Mesenchymal stem cell (in vitro differentiated cells and primary cell): ENCODE results near the gene MMP23B.
"Not testable (repeated sequence)": the region's sequence is repeated elsewhere in the genome, so short reads cannot be mapped to it uniquely, and the experiment has no call there.

ENCODE experiments used
- DNase-seq: peaks from one replicate; pipeline ENCODE4 v3.0.0-alpha.2; 2013
- H2AFZ ChIP-seq: one replicate; pipeline ENCODE4 v1.6.1; 2013; ENCODE audit warnings: low read depth, mild to moderate bottlenecking, control low read depth, inconsistent platforms, low read length, moderate library complexity
- H2AK5ac ChIP-seq: 2 replicates; pipeline ENCODE4 v1.6.1; 2013; ENCODE audit warnings: low read length, moderate library complexity, mild to moderate bottlenecking, inconsistent platforms; ENCODE audit not compliant: severe bottlenecking
- H2BK120ac ChIP-seq: one replicate; pipeline ENCODE4 v1.6.1; 2013; ENCODE audit warnings: low read depth, mild to moderate bottlenecking, inconsistent platforms, low read length, moderate library complexity
- H2BK12ac ChIP-seq, 2 experiments: one replicate each; pipeline ENCODE4 v1.6.1; 2013; ENCODE audit warnings: inconsistent platforms in 2 of 2, low read length in 2 of 2, mild to moderate bottlenecking in 2 of 2, moderate library complexity in 2 of 2, control low read depth in 1 of 2
- H2BK15ac ChIP-seq: one replicate; pipeline ENCODE4 v1.6.1; 2013; ENCODE audit warnings: mild to moderate bottlenecking, low read depth, inconsistent platforms; ENCODE audit not compliant: poor library complexity, severe bottlenecking
- H2BK5ac ChIP-seq: 2 replicates; pipeline ENCODE4 v1.6.1; 2013; ENCODE audit warnings: low read depth, mild to moderate bottlenecking, low read length, control low read depth, inconsistent platforms; ENCODE audit not compliant: poor library complexity, severe bottlenecking
- H3K14ac ChIP-seq, 2 experiments: one replicate each; pipeline ENCODE4 v1.6.1; 2013; ENCODE audit warnings: inconsistent platforms in 2 of 2, low read length in 2 of 2, control low read depth in 1 of 2, mild to moderate bottlenecking in 1 of 2, moderate library complexity in 1 of 2
- H3K18ac ChIP-seq, 2 experiments: one replicate each; pipeline ENCODE4 v1.6.1; 2013; ENCODE audit warnings: inconsistent platforms in 2 of 2, low read length in 2 of 2, control low read depth in 1 of 2, low read depth in 1 of 2, mild to moderate bottlenecking in 1 of 2
- H3K23ac ChIP-seq, 2 experiments: one replicate each; pipeline ENCODE4 v1.6.1; 2013; ENCODE audit warnings: inconsistent platforms in 2 of 2, low read length in 2 of 2, mild to moderate bottlenecking in 2 of 2, moderate library complexity in 2 of 2, control low read depth in 1 of 2
- H3K27ac ChIP-seq: 2 replicates; pipeline ENCODE4 v1.5.1; 2013; ENCODE audit warnings: mild to moderate bottlenecking, moderate library complexity, low read length, control low read depth, inconsistent platforms; ENCODE audit not compliant: poor library complexity, severe bottlenecking
- H3K27me3 ChIP-seq, 2 experiments: 2 replicates each; pipeline versions ENCODE4 v1.6.1 to v1.7.0; 2013; ENCODE audit warnings: low read length in 2 of 2, mild to moderate bottlenecking in 2 of 2, moderate library complexity in 2 of 2, control low read depth in 1 of 2, inconsistent platforms in 1 of 2; ENCODE audit not compliant: control insufficient read depth in 1 of 2, insufficient read depth in 1 of 2
- H3K36me3 ChIP-seq, 2 experiments: 2 replicates each; pipeline versions ENCODE4 v1.6.1 to v1.7.0; 2013; ENCODE audit warnings: low read length in 2 of 2, control low read depth in 1 of 2, inconsistent platforms in 1 of 2, low read depth in 1 of 2, mild to moderate bottlenecking in 1 of 2; ENCODE audit not compliant: insufficient read depth in 2 of 2, control insufficient read depth in 1 of 2
- H3K4ac ChIP-seq, 2 experiments: one replicate each; pipeline ENCODE4 v1.6.1; 2013; ENCODE audit warnings: inconsistent platforms in 2 of 2, low read length in 2 of 2, mild to moderate bottlenecking in 2 of 2, moderate library complexity in 2 of 2, control low read depth in 1 of 2, low read depth in 1 of 2
- H3K4me1 ChIP-seq: 2 replicates; pipeline ENCODE4 v1.6.1; 2013; ENCODE audit warnings: low read depth, low read length, control low read depth; ENCODE audit not compliant: control insufficient read depth, insufficient read depth
- H3K4me2 ChIP-seq: 2 replicates; pipeline ENCODE4 v1.6.1; 2013; ENCODE audit warnings: low read length, mild to moderate bottlenecking, inconsistent platforms; ENCODE audit not compliant: poor library complexity, severe bottlenecking
- H3K4me3 ChIP-seq, 2 experiments: 2 replicates each; pipeline versions ENCODE4 v1.5.1 to v1.7.0; 2013; ENCODE audit warnings: low read length in 2 of 2, mild to moderate bottlenecking in 2 of 2, control low read depth in 1 of 2, low read depth in 1 of 2; ENCODE audit not compliant: insufficient read depth in 1 of 2
- H3K79me1 ChIP-seq: replicated peaks from 2 replicates; pipeline ENCODE4 v1.6.1; 2013; ENCODE audit warnings: mild to moderate bottlenecking, control low read depth, low read length, inconsistent platforms; ENCODE audit not compliant: poor library complexity, severe bottlenecking
- H3K9ac ChIP-seq: 2 replicates; pipeline ENCODE4 v1.7.0; 2013; ENCODE audit warnings: mild to moderate bottlenecking, low read length, moderate library complexity
- H3K9me3 ChIP-seq: 2 replicates; pipeline ENCODE4 v1.7.0; 2013; ENCODE audit warnings: mild to moderate bottlenecking, low read length; ENCODE audit not compliant: control insufficient read depth
- H4K8ac ChIP-seq: one replicate; pipeline ENCODE4 v1.6.1; 2013; ENCODE audit warnings: inconsistent platforms, mild to moderate bottlenecking, low read length, moderate library complexity
- H4K91ac ChIP-seq: one replicate; pipeline ENCODE4 v1.6.1; 2013; ENCODE audit warnings: mild to moderate bottlenecking, low read length, inconsistent platforms
- WGBS: methylation state at CpG from one replicate; pipeline ENCODE4 v1.1.7; 2013; ENCODE audit warnings: mixed read lengths; 5-methylcytosine and 5-hydroxymethylcytosine counted together

Gene MMP23B

DNA sequence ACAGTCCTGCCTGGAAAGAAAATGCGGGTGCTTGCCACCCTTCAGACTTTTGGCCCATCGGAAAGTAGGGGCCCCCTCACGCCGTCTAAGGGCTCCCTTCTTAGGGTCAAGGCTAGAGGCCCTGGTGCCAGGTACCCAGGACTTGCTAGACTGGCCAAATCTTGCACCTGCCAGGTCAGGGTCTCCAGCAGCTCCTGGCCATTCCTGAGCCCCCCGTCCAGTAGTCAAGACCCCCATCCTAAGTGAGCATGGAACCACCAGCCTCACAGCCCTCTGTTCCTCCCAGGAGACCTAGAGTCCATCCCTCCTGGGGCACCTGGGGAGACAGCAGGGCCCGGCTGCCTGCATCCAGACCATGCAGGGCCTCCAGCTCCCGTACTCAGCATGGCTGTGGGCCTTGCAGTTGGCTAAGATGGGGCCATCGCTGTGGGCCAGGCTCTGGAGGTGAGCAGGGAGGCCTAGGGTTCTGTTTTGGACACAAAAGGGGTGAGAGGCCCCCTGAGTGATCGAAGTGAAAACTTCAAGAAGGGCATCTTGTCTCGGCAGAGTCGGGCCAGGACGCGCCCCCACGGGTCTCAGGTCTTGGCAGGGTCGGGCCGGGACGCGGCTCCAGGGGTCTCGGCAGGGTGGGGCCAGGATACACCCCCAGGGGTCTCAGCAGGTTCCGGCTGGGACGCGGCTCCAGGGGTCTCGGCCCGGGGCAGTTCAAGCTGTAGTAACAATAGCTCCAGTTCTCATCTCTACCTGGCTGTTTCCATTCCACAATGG is 38.0 kb upstream of the MMP23B start:
- Histone ChIP-seq H3K36me3 (peaks cover 0 to 3% of the 10 kb centered on the region in 2 experiments), H3K27ac (no peak overlapping the region), H3K4me3 (no peak overlapping the region), H3K23ac (peak overlapping the region in 1 of 2 experiments; percentile 53), H2BK15ac (no peak overlapping the region), H2AK5ac (no peak overlapping the region), H3K14ac (no peak overlapping the region), H2BK120ac (no peak overlapping the region), H3K9me3 (no peaks in the 10 kb centered on the region), H3K27me3 (peaks cover 42 to 43% of the 10 kb centered on the region in 2 experiments), H2AFZ (no peak overlapping the region), H3K4ac (no peak overlapping the region), H4K8ac (no peak overlapping the region), H2BK5ac (no peak overlapping the region), H4K91ac (peak overlapping the region; percentile 22), H3K4me1 (peaks cover 20% of the 10 kb centered on the region), H3K4me2 (no peak overlapping the region), H3K9ac (no peak overlapping the region), H3K18ac (no peak overlapping the region), H3K79me1 (no peaks in the 10 kb centered on the region), H2BK12ac (no peak overlapping the region)
- DNase-seq: no peak
- WGBS: 91% methylated on average over 24 of the region's 24 CpGs

DNA sequence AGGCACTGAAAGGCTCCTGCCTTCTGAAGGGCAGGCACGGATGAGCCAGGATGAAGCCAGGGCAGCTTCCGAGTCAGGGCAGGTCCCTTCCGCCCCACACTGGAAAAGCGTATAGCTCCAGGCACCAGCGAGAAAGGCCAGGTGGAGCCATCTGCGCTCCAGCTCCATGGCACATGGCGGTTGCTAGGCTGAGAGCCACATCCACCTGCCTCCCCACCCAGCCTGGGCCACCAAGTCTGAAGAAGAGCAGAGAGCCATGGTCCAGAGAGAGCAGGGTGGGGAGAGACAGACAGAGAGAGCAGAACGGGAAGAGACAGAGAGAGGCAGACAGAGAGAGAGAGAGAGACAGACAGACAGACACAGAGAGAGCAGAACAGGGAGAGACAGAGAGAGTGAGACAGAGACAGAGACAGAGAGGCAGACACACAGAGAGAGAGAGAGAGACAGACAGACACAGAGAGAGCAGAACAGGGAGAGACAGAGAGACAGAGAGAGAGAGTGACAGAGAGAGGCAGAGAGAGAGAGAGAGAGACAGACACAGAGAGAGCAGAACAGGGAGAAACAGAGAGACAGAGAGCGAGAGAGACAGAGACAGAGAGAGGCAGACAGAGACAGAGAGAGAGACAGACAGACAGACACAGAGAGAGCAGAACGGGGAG is 37.2 kb upstream of the MMP23B start:
- Histone ChIP-seq H3K4me1 (peaks cover 26% of the 10 kb centered on the region), H4K8ac (no peak overlapping the region), H2BK15ac (no peak overlapping the region), H3K4ac (no peak overlapping the region), H2AFZ (no peak overlapping the region), H3K18ac (no peak overlapping the region), H3K14ac (no peak overlapping the region), H2BK12ac (no peak overlapping the region), H4K91ac (no peak overlapping the region), H3K4me2 (no peak overlapping the region), H3K23ac (no peak overlapping the region), H3K36me3 (peaks cover 0 to 3% of the 10 kb centered on the region in 2 experiments), H3K27me3 (peaks cover 43 to 45% of the 10 kb centered on the region in 2 experiments), H2BK120ac (no peak overlapping the region), H3K4me3 (no peak overlapping the region), H3K27ac (no peak overlapping the region), H2AK5ac (no peak overlapping the region), H3K79me1 (no peaks in the 10 kb centered on the region), H2BK5ac (no peak overlapping the region), H3K9me3 (no peaks in the 10 kb centered on the region), H3K9ac (no peak overlapping the region)
- no peak for DNase-seq
- WGBS: 78% methylated on average over 9 of the region's 10 CpGs

DNA sequence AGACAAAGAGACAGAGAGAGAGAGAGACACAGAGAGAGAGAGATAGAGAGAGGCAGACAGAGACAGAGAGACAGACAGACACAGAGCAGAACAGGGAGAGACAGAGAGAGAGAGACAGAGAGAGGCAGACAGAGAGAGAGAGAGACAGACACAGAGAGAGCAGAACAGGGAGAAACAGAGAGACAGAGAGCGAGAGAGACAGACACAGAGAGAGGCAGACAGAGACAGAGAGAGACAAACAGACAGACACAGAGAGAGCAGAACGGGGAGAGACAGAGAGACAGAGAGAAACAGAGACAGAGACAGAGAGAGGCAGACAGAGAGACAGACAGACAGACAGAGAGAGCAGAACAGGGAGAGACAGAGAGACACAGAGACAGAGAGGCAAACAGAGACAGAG is 36.6 kb upstream of the MMP23B start:
- H4K8ac ChIP-seq, H2BK12ac ChIP-seq, H4K91ac ChIP-seq, H3K9me3 ChIP-seq, H3K9ac ChIP-seq, H2AK5ac ChIP-seq, H2BK120ac ChIP-seq, H3K79me1 ChIP-seq, H3K4me2 ChIP-seq, H3K36me3 ChIP-seq, H2BK15ac ChIP-seq, H3K14ac ChIP-seq, H2AFZ ChIP-seq, H3K4ac ChIP-seq, H3K18ac ChIP-seq, H3K23ac ChIP-seq, H3K4me3 ChIP-seq, DNase-seq, H3K27ac ChIP-seq, H2BK5ac ChIP-seq: not testable (repeated sequence)
- Histone ChIP-seq H3K4me1 (peaks cover 28% of the 10 kb centered on the region), H3K27me3 (peaks cover 44 to 46% of the 10 kb centered on the region in 2 experiments)
- WGBS: 85% methylated on average over 2 of the region's 2 CpGs

DNA sequence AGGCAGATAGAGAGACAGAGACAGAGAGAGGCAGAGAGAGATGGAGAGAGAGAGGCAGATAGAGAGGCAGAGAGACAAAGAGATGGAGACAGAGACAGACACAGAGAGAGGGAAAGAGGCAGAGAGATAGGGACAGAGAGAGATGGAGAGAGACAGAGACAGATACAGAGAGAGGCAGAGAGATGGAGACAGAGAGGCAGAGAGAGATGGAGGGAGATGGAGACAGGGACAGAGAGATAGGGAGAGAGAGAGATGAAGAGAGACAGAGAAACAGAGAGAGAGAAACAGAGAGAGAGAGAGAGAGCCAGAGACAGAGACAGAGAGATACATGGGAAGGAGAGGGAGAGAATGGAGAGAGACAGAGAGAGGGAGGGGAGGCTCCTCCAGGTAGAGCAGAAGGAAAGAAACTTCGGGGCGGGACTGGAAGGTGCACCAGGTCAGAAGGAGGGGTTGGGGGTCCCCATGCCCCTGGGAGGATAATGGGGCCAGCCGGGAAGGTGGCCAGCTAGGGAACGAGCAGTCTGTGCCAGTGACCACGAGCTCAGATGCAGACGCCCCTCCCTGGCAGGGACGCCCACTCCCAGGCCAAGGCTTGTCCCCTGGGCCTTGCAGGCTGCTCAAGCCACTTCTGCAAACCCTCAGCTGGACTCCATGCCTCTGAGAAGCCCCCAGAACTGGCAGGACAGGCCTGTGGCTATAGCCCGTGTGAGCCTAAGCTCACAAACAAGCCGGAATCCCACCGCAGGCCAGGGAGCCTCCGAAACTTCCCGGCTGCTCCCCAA is 35.3 kb upstream of the MMP23B start:
- Histone ChIP-seq H3K23ac (no peak overlapping the region), H3K4me2 (no peak overlapping the region)

More for the DNA sequence above, 35.3 kb upstream of the MMP23B start:
- no peak overlapping the region for H2BK15ac ChIP-seq
- no peak overlapping the region for H2AK5ac ChIP-seq
- H3K27ac ChIP-seq: no peak overlapping the region
- H3K4me3 ChIP-seq: no peak overlapping the region
- no peak overlapping the region for H3K18ac ChIP-seq
- H3K79me1 ChIP-seq: no peaks in the 10 kb centered on the region
- H2AFZ ChIP-seq: no peak overlapping the region
- peaks cover 33% of the 10 kb centered on the region for H3K4me1 ChIP-seq
- H3K36me3 ChIP-seq: peaks cover 0 to 3% of the 10 kb centered on the region in 2 experiments
- H3K9me3 ChIP-seq: no peaks in the 10 kb centered on the region
- 50% methylated on average over 12 of the region's 12 CpGs for WGBS
- no peak overlapping the region for H2BK120ac ChIP-seq
- H3K9ac ChIP-seq: no peak overlapping the region
- no peak for DNase-seq
- no peak overlapping the region for H3K4ac ChIP-seq
- no peak overlapping the region for H4K8ac ChIP-seq
- no peak overlapping the region for H2BK5ac ChIP-seq
- no peak overlapping the region for H4K91ac ChIP-seq
- peaks cover 56 to 57% of the 10 kb centered on the region in 2 experiments for H3K27me3 ChIP-seq
- no peak overlapping the region for H2BK12ac ChIP-seq
- H3K14ac ChIP-seq: no peak overlapping the region
